ENCODE measurements around the gene FOXP1.

- no peak for TF ChIP-seq POLR2AphosphoS5 (IDR thresholded peaks at IDR 0.05; ENCODE audit: low read depth, low read length)
- TF ChIP-seq, protein P1, sequence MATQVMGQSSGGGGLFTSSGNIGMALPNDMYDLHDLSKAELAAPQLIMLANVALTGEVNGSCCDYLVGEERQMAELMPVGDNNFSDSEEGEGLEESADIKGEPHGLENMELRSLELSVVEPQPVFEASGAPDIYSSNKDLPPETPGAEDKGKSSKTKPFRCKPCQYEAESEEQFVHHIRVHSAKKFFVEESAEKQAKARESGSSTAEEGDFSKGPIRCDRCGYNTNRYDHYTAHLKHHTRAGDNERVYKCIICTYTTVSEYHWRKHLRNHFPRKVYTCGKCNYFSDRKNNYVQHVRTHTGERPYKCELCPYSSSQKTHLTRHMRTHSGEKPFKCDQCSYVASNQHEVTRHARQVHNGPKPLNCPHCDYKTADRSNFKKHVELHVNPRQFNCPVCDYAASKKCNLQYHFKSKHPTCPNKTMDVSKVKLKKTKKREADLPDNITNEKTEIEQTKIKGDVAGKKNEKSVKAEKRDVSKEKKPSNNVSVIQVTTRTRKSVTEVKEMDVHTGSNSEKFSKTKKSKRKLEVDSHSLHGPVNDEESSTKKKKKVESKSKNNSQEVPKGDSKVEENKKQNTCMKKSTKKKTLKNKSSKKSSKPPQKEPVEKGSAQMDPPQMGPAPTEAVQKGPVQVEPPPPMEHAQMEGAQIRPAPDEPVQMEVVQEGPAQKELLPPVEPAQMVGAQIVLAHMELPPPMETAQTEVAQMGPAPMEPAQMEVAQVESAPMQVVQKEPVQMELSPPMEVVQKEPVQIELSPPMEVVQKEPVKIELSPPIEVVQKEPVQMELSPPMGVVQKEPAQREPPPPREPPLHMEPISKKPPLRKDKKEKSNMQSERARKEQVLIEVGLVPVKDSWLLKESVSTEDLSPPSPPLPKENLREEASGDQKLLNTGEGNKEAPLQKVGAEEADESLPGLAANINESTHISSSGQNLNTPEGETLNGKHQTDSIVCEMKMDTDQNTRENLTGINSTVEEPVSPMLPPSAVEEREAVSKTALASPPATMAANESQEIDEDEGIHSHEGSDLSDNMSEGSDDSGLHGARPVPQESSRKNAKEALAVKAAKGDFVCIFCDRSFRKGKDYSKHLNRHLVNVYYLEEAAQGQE (IDR thresholded peaks at IDR 0.05; ENCODE audit: insufficient read depth in 1 of 2, low read depth in 2 of 2, low read length in 2 of 2) = no peak
Measured at GRCh38 chr3:71011565-71012287, 571.8 kb downstream of the FOXP1 start.
